DMS53 treated with DMSO at 0.1 percent for 48 hours (cell line): Measurements from ENCODE around the gene HSD3B1.
"Not testable (repeated sequence)": the region's sequence is repeated elsewhere in the genome, so short reads cannot be mapped to it uniquely, and the experiment has no call there.

Experiments used
- DNase-seq: peaks from one replicate; lab custom pipeline; 2025; ENCODE audit not compliant: unreplicated experiment; lab: John Stamatoyannopoulos, UW

HSD3B1 gene

DNA sequence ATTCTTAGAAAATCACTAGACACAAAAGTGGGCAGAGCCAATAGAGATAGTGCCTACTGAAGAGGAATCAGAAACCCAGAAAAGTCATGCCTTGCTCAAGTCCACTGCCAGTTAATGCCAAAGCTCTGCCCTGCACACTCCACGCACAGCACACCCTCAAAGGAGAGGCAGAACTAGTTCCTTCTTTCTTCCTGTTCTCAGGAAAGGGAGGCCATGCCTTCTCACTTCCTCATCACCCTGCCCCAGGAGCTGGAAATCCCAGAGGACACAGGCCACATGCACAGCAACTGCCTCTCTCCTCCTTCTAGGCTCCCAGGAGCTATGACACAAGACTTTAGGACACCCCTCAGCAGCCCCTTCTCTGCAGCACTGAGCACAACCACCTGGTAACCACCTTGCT is 45.6 kb downstream of the HSD3B1 start:
- DNase-seq, result not testable (repeated sequence)

- not testable (repeated sequence) for DNase-seq
Measured at GRCh38 chr1:119553302-119554071, 46.5 kb downstream of the HSD3B1 start.

- DNase-seq, result no peak
Measured at GRCh38 chr1:119554183-119554582, 47.2 kb downstream of the HSD3B1 start.

GRCh38 chr1:119556423-119556822 is 49.4 kb downstream of the HSD3B1 start:
- DNase-seq, result no peak

DNA sequence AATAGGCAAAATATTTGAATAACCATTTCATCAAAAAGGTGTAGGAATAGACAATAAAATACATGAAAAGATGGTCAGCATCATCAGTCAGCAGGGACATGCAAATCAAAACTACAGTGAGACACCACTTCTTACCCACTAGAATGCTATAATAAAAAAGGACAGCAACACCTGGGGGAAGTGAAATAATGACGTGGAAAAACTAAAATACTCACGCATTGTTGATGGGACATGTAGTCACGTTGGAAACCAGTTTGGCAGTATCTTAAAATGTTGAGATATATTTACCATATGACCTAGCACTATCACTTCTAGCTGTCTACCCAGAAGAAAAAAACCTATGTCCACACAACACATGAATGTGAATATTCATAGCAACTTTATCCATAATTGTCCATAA is 53.4 kb downstream of the HSD3B1 start:
- DNase-seq, result not testable (repeated sequence)

DNA sequence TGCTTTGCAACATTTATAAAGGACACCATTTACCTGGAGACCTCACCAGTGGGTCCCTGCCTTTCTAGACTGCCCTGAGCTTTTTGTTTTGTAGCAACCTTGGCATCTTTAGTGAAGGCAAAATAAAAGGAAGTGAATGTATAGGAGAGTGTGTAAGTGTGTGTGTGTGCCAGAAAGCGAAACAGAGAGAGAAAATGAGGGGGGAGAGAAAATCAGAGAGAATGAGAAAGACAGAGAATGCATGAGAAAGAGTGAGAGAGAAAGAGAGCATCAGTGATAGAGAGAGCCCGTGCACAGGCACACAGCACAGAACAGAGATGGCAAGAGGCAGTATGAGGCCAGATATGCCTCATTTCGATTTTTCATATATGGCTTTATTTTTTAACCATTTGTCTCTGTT is 57.5 kb downstream of the HSD3B1 start:
- no peak for DNase-seq
